K562 (cell line): ENCODE measurements around the gene PUM1. TPM values are rescaled to one million over a fixed set of nuclear protein-coding genes. Genes with fewer than 3 reads are reported as not detected.

Experiments
- FOXK2 ChIP-seq, 2 experiments: fragments of 450-650 bp; IDR thresholded peaks in 1 of 2; conservative IDR thresholded peaks in 1 of 2; 2 replicates each; pipeline ENCODE4 v1.6.1; 2016; ENCODE audit warnings: low read depth in 2 of 2, mild to moderate bottlenecking in 1 of 2
- HEY1 ChIP-seq: fragments of 250-450 bp; sonication (Bioruptor Pico); IDR thresholded peaks from 2 replicates; pipeline ENCODE4 v1.5.0; 2020; ENCODE audit warnings: mild to moderate bottlenecking, moderate library complexity, borderline replicate concordance
- PTTG1 ChIP-seq: fragments of 450-650 bp; IDR thresholded peaks from 2 replicates; pipeline ENCODE4 v1.6.1; 2016; ENCODE audit warnings: low read depth, mild to moderate bottlenecking, missing genetic modification characterization, missing compliant biosample characterization
- RNF2 ChIP-seq: sonication (generic); IDR thresholded peaks from 2 replicates; pipeline ENCODE4 v1.6.1; 2016
- SMARCC2 ChIP-seq: fragments of 450-650 bp; IDR thresholded peaks from 2 replicates; pipeline ENCODE4 v1.6.1; 2017; ENCODE audit warnings: antibody characterized with exemption, moderate library complexity, mild to moderate bottlenecking, low read depth
- ZNF592 ChIP-seq: fragments of 450-650 bp; IDR thresholded peaks from 2 replicates; pipeline ENCODE4 v1.6.1; 2017; ENCODE audit warnings: antibody characterized with exemption, mild to moderate bottlenecking
- polyA plus RNA-seq, 8 experiments: library from polyadenylated mRNA; depleted of rRNA in 4 of 8; stranded (reverse) in 5 of 8; unstranded in 3 of 8; fragments of >200 nt; fragmentation: Nextera tagmentation in 2 of 8; fragmentation: Illumina TruSeq in 1 of 8; extraction: Ambion mirVana in 2 of 8; extraction: Trizol in 1 of 8; gene quantifications; 2 replicates each; pipeline versions ENCODE4 v1.2.1 to v1.2.3, GENCODE V29; 2011 to 2014; ENCODE audit warnings: inconsistent platforms in 1 of 8, missing spikeins in 1 of 8
- total RNA-seq, 7 experiments: library from RNA; depleted of rRNA in 6 of 7; stranded (reverse); fragments of >200 nt in 6 of 7; fragmentation: Illumina TruSeq in 2 of 7; extraction: Trizol in 2 of 7; gene quantifications; 2 replicates each; pipeline versions ENCODE4 v1.2.1 to v1.2.3, GENCODE V29; 2011 to 2021; ENCODE audit warnings: low replicate concordance in 1 of 7
- TF ChIP-seq, protein P1 (sequence below): sonication (generic); formaldehyde crosslinking; IDR thresholded peaks from 2 replicates; pipeline ENCODE4 v1.8.1; 2022; ENCODE audit warnings: missing genetic modification reagents
- TF ChIP-seq, protein P2 (sequence below), 2 experiments: fragments of 450-650 bp in 1 of 2; sonication (generic) in 1 of 2; formaldehyde crosslinking in 1 of 2; IDR thresholded peaks; 2 replicates each; pipeline versions ENCODE4 v1.7.1 to v1.9.0; 2016 to 2022; ENCODE audit warnings: inconsistent platforms in 1 of 2, mild to moderate bottlenecking in 1 of 2, missing genetic modification reagents in 1 of 2
- TF ChIP-seq, protein P3 (sequence below): fragments of 250-450 bp; sonication (Bioruptor Pico); IDR thresholded peaks from 2 replicates; pipeline ENCODE4 v1.5.0; 2020; ENCODE audit warnings: mild to moderate bottlenecking

PUM1 gene
- total and polyA plus RNA-seq, 9 of the 15 experiments (the other 6 are each of a cell fraction or from before 2014, with no cell fraction given): 37.7 to 104 (median 55.7) TPM

GRCh38 chr1:30895944-30896660 lies 169.4 kb downstream of the PUM1 start (continued):
- peak; percentile 59; the same call in 1 of the 2 replicates for TF ChIP-seq ZNF592
- TF ChIP-seq HEY1 (CRISPR knock-in tag): 0 out of 2 replicates have a peak, but pooled peaks have one; percentile 13
- 0 out of 4 replicates have a peak, but pooled peaks of 1 of the 2 experiments have one; percentile 57 for TF ChIP-seq FOXK2 (conservative IDR thresholded peaks at IDR 0.05 in 1 of 2, IDR thresholded peaks at IDR 0.05 in 1 of 2; ENCODE audit: low read depth in 2 of 2)
- TF ChIP-seq, protein P1, sequence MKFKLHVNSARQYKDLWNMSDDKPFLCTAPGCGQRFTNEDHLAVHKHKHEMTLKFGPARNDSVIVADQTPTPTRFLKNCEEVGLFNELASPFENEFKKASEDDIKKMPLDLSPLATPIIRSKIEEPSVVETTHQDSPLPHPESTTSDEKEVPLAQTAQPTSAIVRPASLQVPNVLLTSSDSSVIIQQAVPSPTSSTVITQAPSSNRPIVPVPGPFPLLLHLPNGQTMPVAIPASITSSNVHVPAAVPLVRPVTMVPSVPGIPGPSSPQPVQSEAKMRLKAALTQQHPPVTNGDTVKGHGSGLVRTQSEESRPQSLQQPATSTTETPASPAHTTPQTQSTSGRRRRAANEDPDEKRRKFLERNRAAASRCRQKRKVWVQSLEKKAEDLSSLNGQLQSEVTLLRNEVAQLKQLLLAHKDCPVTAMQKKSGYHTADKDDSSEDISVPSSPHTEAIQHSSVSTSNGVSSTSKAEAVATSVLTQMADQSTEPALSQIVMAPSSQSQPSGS (CRISPR knock-in tag): no peak
- TF ChIP-seq RNF2: no peak; the same call in 1 of the 2 replicates
- TF ChIP-seq, protein P2, sequence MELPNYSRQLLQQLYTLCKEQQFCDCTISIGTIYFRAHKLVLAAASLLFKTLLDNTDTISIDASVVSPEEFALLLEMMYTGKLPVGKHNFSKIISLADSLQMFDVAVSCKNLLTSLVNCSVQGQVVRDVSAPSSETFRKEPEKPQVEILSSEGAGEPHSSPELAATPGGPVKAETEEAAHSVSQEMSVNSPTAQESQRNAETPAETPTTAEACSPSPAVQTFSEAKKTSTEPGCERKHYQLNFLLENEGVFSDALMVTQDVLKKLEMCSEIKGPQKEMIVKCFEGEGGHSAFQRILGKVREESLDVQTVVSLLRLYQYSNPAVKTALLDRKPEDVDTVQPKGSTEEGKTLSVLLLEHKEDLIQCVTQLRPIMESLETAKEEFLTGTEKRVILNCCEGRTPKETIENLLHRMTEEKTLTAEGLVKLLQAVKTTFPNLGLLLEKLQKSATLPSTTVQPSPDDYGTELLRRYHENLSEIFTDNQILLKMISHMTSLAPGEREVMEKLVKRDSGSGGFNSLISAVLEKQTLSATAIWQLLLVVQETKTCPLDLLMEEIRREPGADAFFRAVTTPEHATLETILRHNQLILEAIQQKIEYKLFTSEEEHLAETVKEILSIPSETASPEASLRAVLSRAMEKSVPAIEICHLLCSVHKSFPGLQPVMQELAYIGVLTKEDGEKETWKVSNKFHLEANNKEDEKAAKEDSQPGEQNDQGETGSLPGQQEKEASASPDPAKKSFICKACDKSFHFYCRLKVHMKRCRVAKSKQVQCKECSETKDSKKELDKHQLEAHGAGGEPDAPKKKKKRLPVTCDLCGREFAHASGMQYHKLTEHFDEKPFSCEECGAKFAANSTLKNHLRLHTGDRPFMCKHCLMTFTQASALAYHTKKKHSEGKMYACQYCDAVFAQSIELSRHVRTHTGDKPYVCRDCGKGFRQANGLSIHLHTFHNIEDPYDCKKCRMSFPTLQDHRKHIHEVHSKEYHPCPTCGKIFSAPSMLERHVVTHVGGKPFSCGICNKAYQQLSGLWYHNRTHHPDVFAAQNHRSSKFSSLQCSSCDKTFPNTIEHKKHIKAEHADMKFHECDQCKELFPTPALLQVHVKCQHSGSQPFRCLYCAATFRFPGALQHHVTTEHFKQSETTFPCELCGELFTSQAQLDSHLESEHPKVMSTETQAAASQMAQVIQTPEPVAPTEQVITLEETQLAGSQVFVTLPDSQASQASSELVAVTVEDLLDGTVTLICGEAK (IDR thresholded peaks at IDR 0.05): 0 out of 2 replicates have a peak, but pooled peaks have one; percentile 38
- TF ChIP-seq, protein P2 (CRISPR knock-in tag; IDR thresholded peaks at IDR 0.05): no peak
- TF ChIP-seq, protein P3, sequence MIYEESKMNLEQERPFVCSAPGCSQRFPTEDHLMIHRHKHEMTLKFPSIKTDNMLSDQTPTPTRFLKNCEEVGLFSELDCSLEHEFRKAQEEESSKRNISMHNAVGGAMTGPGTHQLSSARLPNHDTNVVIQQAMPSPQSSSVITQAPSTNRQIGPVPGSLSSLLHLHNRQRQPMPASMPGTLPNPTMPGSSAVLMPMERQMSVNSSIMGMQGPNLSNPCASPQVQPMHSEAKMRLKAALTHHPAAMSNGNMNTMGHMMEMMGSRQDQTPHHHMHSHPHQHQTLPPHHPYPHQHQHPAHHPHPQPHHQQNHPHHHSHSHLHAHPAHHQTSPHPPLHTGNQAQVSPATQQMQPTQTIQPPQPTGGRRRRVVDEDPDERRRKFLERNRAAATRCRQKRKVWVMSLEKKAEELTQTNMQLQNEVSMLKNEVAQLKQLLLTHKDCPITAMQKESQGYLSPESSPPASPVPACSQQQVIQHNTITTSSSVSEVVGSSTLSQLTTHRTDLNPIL: peak; percentile 13; the same call in 1 of the 2 replicates
- peak; percentile 41; the same call in 1 of the 2 replicates for TF ChIP-seq PTTG1 (tag)
- TF ChIP-seq SMARCC2: peak; percentile 74; the same call in 1 of the 2 replicates
